NB4 (cell line): Measurements from ENCODE around the gene PCARE.

Experiments
- DNase-seq: peaks from one replicate; pipeline ENCODE4 v3.0.0; 2010; ENCODE audit warnings: low read depth
- H3K4me3 ChIP-seq: one replicate; pipeline ENCODE4 v1.5.1; 2011; ENCODE audit warnings: mild to moderate bottlenecking, low read depth, low read length, moderate library complexity
- MYC ChIP-seq: IDR thresholded peaks from 2 replicates; pipeline ENCODE4 v1.6.1; 2011; ENCODE audit warnings: low read depth, low read length
- POLR2A ChIP-seq: IDR thresholded peaks from 2 replicates; pipeline ENCODE4 v1.6.1; 2011; ENCODE audit warnings: mild to moderate bottlenecking; ENCODE audit not compliant: insufficient read length; ENCODE audit errors: extremely low read depth
- TF ChIP-seq, protein P1 (sequence below): IDR thresholded peaks from one replicate; pipeline ENCODE4 v1.5.1; 2012; ENCODE audit warnings: low read depth, low read length
- TF ChIP-seq, protein P2 (sequence below): IDR thresholded peaks from 2 replicates; pipeline ENCODE4 v1.6.1; 2011; ENCODE audit warnings: low read depth, low read length

Gene PCARE

DNA sequence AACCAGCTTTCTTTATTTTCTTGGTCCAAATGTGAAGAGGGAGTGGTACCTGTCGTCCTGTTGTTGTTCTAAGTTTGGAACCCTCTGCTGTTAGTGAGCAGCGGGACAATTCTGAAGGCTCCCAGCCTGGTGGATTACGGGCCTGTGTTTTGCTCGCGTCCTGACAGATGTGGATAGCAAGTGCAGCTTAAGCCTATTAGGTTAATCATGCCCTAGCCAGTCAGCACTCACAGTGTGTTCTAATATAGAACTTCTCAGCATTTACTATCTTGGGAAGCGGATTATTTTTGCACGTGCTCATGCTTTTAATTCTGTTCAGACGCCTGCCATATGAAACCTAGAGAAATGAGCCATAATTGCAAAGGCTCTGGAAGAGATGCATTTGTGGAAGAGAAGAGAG is at the start of gene PCARE:
Gene PCARE (minus strand): TSS at position 113 of the 400 bp plus-strand sequence. CDS start 262 bp downstream, outside the sequence.
- H3K4me3 ChIP-seq = no peak within 1 kb of the TSS
- no peak for DNase-seq
- TF ChIP-seq, protein P1, sequence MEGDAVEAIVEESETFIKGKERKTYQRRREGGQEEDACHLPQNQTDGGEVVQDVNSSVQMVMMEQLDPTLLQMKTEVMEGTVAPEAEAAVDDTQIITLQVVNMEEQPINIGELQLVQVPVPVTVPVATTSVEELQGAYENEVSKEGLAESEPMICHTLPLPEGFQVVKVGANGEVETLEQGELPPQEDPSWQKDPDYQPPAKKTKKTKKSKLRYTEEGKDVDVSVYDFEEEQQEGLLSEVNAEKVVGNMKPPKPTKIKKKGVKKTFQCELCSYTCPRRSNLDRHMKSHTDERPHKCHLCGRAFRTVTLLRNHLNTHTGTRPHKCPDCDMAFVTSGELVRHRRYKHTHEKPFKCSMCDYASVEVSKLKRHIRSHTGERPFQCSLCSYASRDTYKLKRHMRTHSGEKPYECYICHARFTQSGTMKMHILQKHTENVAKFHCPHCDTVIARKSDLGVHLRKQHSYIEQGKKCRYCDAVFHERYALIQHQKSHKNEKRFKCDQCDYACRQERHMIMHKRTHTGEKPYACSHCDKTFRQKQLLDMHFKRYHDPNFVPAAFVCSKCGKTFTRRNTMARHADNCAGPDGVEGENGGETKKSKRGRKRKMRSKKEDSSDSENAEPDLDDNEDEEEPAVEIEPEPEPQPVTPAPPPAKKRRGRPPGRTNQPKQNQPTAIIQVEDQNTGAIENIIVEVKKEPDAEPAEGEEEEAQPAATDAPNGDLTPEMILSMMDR = no peak
- TF ChIP-seq MYC = no peak
- TF ChIP-seq, protein P2, sequence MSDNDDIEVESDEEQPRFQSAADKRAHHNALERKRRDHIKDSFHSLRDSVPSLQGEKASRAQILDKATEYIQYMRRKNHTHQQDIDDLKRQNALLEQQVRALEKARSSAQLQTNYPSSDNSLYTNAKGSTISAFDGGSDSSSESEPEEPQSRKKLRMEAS = no peak
- TF ChIP-seq POLR2A = no peak

DNA sequence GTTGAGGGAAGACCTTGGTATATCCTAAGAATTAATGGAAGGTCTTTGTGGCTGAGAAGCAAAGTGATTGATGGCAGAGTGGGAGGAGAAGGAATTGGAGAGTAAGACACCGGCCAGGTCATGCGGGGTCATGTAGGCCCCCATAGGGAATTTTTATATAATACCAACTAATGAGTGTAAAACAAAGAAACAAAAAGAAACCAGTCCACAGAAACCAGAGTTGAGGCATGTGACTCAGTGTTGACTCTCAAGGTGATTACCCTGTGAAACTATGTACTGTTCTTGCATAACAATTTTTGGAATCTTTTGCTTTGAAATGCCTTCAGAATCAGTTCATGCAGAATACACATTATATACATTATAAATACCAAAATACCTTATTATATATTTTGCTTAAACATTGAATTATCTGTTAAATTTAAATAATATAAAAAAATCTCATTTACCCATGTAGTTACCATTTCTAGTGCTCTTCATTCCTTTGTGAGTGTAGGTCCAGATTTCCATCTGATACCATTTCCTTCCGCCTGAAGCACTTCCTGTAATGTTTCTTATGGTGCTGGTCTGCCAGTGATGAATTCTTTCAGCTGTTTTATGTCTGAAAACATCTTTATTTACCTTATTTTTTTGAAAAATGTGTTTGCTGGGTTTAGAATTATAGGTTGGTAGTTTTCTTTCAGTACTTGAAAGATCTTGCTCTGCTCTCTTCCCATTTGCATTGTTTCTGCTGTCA is 49.5 kb upstream of the PCARE start:
- no peak for DNase-seq
- H3K4me3 ChIP-seq = no peak overlapping the region
- TF ChIP-seq MYC (no peak), POLR2A (no peak)
- TF ChIP-seq, protein P1 = no peak
- TF ChIP-seq, protein P2 = no peak

DNA sequence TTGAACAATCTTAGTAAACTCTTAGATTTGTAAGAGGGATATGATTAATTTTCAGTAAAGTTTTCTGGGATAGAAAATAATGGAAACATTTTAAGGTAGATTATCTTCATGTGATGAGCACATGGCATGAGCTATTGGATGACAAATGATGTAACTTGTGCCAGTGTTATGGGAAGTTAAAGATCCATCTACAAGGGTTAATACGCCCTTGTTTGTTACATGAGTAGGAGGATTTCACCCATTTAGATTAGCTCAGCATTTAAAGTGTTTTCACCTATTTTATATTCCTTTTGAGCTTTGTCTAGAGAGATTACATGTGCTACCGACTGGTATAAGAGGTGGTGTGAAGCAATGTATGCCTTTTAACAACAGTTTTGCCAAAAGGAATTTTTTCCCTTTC is 46.5 kb upstream of the PCARE start:
- no peak overlapping the region for H3K4me3 ChIP-seq
- TF ChIP-seq POLR2A = no peak
- TF ChIP-seq MYC = no peak
- TF ChIP-seq, protein P2 = no peak
- TF ChIP-seq, protein P1 = no peak
- DNase-seq = no peak

DNA sequence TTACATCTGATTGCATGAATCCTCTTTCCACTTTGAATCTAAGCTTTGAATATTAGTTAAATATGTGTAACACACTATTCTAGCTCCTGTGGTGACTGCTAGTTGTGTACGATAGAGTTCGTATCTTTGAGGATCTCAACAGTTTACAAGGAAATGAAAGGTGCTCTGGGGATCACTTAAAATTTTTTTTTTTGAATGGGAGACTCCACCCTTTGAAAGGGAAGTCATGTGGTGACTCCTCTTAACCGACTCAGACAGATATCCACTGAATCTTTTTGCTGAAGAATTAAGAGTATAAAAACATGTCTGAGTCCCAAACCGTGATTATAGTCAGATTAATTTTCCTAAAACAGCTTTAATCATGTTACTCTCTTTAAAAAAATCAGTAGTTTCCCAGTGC is 44.9 kb upstream of the PCARE start:
- DNase-seq = no peak
- TF ChIP-seq MYC (no peak), POLR2A (no peak)
- TF ChIP-seq, protein P1 = no peak
- TF ChIP-seq, protein P2 = no peak
- H3K4me3 ChIP-seq = no peak overlapping the region

DNA sequence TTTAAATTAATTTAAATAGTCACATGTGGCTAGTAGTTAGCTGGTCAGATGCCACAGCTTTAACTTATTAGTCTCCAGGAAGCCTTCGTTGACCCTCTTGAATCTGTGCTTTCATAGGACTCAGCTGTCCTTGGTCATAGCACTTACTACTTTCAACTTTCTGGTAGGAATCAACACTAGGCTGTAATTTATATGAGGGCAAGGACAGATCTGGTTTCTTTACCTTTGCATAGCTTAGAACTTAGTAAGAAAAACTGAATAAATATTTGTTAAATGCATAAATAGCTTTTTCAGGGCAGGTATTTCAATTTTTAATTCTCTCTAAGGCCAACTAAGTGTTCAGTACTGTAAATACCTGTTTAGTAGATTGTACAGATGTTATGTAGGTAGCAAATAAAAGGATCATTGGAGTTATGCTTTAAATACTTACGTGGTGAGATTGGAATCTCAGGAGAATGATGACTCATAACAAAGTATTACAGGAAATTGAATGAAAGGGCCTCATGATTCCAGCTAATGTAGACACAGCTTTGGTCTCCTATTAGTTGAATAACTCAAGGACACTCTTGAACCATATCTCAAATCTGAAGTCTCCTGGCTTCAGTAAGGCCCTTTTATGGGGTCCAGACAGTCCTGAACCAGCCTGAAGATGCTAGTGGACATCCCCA is 43.4 kb upstream of the PCARE start:
- TF ChIP-seq, protein P1 = no peak
- TF ChIP-seq POLR2A = no peak
- TF ChIP-seq, protein P2 = no peak
- no peak for TF ChIP-seq MYC
- DNase-seq = no peak
- no peak overlapping the region for H3K4me3 ChIP-seq
